Measurements from ENCODE around the gene DCT.

- TF ChIP-seq SUZ12 (IDR thresholded peaks at IDR 0.05) (no peak), SP1 (IDR thresholded peaks at IDR 0.05) (no peak)
Observed at GRCh38 chr13:94411747-94412146, 67.7 kb downstream of the DCT start.
